Liver (tissue), 3 donors: ENCODE data around the gene BIRC7.

Source experiments
- ATF3 ChIP-seq: IDR thresholded peaks from 2 replicates; pipeline ENCODE4 v1.6.1; 2016; ENCODE audit warnings: antibody characterized with exemption
- CTCF ChIP-seq: fragments of 150-350 bp; IDR thresholded peaks from 2 replicates; pipeline ENCODE4 v1.5.1; 2017; ENCODE audit warnings: improper control_type of control experiment, low read depth, low read length; ENCODE audit not compliant: missing input control
- EGR1 ChIP-seq, 2 donors: IDR thresholded peaks; 2 replicates each; pipeline ENCODE4 v1.6.1; 2016 to 2018; ENCODE audit warnings: antibody characterized with exemption in 2 of 2, low read depth in 2 of 2
- FOXA1 ChIP-seq: IDR thresholded peaks from 2 replicates; pipeline ENCODE4 v1.6.1; 2016; ENCODE audit warnings: antibody characterized with exemption
- GABPA ChIP-seq, 2 donors: IDR thresholded peaks in 1 of 2; conservative IDR thresholded peaks in 1 of 2; 2 replicates each; pipeline ENCODE4 v1.6.1; 2016; ENCODE audit warnings: antibody characterized with exemption in 2 of 2, mild to moderate bottlenecking in 1 of 2, moderate library complexity in 1 of 2
- HNF4A ChIP-seq, 2 donors: conservative IDR thresholded peaks; 2 replicates each; pipeline ENCODE4 v1.6.1; 2016; ENCODE audit warnings: antibody characterized with exemption in 2 of 2, mild to moderate bottlenecking in 2 of 2
- JUND ChIP-seq, 2 donors: IDR thresholded peaks; 2 replicates each; pipeline ENCODE4 v1.6.1; 2016; ENCODE audit warnings: antibody characterized with exemption in 2 of 2
- MAX ChIP-seq: IDR thresholded peaks from 2 replicates; pipeline ENCODE4 v1.6.1; 2016; ENCODE audit warnings: antibody characterized with exemption
- RAD21 ChIP-seq, 2 donors: IDR thresholded peaks; 2 replicates each; pipeline ENCODE4 v1.6.1; 2016; ENCODE audit warnings: antibody characterized with exemption in 2 of 2, mild to moderate bottlenecking in 2 of 2
- REST ChIP-seq: IDR thresholded peaks from 2 replicates; pipeline ENCODE4 v1.6.1; 2016; ENCODE audit warnings: antibody characterized with exemption, mild to moderate bottlenecking
- SP1 ChIP-seq: IDR thresholded peaks from 2 replicates; pipeline ENCODE4 v1.6.1; 2018; ENCODE audit warnings: antibody characterized with exemption, mild to moderate bottlenecking
- TAF1 ChIP-seq: conservative IDR thresholded peaks from 2 replicates; pipeline ENCODE4 v1.6.1; 2016; ENCODE audit warnings: antibody characterized with exemption, mild to moderate bottlenecking
- YY1 ChIP-seq: IDR thresholded peaks from 2 replicates; pipeline ENCODE4 v1.6.1; 2016; ENCODE audit warnings: antibody characterized with exemption, mild to moderate bottlenecking
- ZBTB33 ChIP-seq: IDR thresholded peaks from 2 replicates; pipeline ENCODE4 v1.6.1; 2016; ENCODE audit warnings: antibody characterized with exemption
- donor health status: healthy.
- donor health status: healthy.

- TF ChIP-seq MAX (no peak), YY1 (no peak), CTCF (no peak), ATF3 (no peak), ZBTB33 (no peak), SP1 (no peak), REST (no peak), RAD21 (IDR thresholded peaks at IDR 0.05) (no peak), HNF4A (conservative IDR thresholded peaks at IDR 0.05) (no peak), JUND (IDR thresholded peaks at IDR 0.05) (no peak), EGR1 (IDR thresholded peaks at IDR 0.05; ENCODE audit: low read depth in 2 of 2) (no peak), FOXA1 (no peak), TAF1 (no peak), GABPA (IDR thresholded peaks at IDR 0.05 in 1 of 2, conservative IDR thresholded peaks at IDR 0.05 in 1 of 2) (no peak)
Measured at GRCh38 chr20:63244468-63244867, 8.8 kb downstream of the BIRC7 start.
